GM10266 (cell line): Measurements from ENCODE around the gene DZANK1.

ENCODE experiments used
- DNase-seq: peaks from one replicate; pipeline ENCODE4 v3.0.0; 2012; ENCODE audit errors: extremely low spot score
- TF ChIP-seq, protein P1 (sequence below): IDR thresholded peaks from 2 replicates; pipeline ENCODE4 v1.5.1; 2012; ENCODE audit warnings: mild to moderate bottlenecking, low read depth; ENCODE audit not compliant: control insufficient read depth, insufficient read depth; ENCODE audit errors: missing control alignments

DZANK1 gene

DNA sequence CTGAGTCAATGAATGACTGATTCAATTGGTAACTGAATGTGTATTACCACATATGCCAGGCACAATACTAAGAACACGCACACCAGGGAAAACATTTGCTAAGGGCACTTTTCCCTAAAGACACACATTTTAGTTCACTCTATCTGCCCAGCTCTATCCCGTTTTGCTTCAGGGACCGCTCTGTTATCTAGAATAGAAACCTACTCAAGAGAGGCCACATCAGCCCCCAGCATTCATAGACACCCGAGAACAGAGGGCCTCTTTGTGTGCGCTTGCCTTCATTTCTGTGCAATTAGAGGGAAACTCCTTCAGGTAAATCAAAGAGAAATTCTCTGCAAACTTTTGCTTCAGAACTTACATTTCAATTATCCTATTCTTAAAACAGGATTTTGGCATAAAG, 50.3 kb downstream of the DZANK1 start:
- TF ChIP-seq, protein P1, sequence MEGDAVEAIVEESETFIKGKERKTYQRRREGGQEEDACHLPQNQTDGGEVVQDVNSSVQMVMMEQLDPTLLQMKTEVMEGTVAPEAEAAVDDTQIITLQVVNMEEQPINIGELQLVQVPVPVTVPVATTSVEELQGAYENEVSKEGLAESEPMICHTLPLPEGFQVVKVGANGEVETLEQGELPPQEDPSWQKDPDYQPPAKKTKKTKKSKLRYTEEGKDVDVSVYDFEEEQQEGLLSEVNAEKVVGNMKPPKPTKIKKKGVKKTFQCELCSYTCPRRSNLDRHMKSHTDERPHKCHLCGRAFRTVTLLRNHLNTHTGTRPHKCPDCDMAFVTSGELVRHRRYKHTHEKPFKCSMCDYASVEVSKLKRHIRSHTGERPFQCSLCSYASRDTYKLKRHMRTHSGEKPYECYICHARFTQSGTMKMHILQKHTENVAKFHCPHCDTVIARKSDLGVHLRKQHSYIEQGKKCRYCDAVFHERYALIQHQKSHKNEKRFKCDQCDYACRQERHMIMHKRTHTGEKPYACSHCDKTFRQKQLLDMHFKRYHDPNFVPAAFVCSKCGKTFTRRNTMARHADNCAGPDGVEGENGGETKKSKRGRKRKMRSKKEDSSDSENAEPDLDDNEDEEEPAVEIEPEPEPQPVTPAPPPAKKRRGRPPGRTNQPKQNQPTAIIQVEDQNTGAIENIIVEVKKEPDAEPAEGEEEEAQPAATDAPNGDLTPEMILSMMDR, result no peak
- DNase-seq, result no peak

DNA sequence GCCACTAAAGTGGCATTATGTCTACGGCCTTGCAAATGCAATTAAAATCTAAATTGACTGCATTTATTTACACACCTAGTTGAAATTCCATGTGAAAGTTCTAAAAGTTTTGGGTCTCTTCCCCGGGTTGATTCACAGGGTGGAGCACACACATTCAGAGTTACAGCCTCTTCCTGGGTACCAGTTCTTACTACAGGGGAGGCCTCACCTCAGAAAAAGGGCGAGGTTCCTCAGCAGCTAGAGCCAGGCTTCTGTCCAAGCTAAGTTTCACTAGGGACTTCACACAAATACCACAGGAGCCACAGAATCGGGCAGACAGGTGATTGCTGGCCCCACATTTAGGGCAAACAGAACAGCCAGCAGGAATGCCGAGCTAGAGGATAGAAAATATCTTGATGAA, 52.7 kb downstream of the DZANK1 start:
- DNase-seq, result no peak
- TF ChIP-seq, protein P1, result no peak

DNA sequence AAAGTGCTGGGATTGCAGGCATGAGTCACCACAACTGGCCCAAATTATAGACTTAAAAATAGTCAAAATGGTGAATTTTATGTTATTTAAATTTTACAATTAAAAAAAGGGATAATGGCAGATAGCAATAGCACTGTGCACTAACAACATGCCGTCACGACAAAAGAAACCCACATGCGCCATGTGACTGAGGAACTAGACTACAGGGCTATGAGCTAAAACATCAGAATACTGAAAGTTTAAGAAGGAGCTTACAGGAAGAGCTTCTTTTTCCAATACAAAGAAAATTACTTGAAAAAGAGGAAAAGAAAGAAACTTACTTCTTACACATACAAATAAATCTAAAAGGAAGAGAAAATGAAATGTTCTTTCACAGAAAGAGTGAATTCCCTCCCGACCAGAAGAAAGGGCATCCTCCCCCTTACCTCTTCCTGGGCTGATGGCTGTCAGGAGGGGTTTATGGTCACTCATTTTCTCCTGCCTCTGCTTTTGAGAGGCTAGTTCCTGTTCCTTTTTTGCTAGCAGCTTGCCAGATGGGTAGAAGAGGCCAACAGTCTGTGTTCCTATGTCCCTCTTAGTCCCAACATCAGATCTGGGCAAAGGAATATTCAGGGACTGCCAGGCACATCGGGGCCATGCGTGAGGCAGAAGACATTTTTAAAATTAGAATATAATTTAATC, 54.5 kb downstream of the DZANK1 start:
- TF ChIP-seq, protein P1, result no peak
- DNase-seq, result peak; percentile 21

DNA sequence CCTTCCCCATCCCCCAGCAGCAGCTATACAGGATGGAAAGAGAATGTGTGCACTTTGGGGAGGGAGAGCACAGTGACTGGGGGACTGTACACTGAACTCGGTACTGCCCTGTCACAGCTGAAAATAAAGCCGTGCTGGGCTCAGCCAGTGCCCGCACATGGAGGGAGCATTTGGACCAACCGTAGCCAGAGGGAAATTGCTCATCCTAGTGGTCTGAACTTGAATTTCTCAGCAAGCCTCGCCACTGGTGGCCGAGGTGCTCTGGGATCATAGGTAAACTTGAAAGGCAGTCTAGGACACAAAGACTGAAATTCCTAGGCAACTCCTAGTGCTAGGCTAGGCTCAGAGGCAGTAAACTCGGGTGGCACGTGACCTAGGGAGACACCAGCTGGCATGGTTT, 61.0 kb downstream of the DZANK1 start:
- TF ChIP-seq, protein P1, result no peak

DNA sequence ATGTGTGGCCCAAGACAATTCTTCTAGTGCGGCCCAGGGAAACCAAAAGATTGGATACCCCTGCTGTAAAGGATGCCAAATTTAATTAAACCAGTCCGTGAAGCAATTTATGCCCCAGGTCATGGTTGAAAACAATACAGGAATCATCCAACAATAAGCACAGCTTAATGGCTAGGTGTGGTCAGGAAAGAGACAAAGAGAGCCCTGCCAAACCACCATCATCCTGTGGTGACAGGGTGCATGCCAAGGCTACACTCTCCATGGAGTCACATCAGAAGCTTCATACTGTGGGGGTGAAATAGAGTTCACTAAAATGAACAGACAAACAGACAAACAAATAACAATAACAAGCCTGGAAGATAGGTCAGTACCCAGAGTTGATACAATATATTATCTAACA, 62.7 kb downstream of the DZANK1 start:
- no peak for DNase-seq
- TF ChIP-seq, protein P1, result no peak

More for the DNA sequence above, 61.0 kb downstream of the DZANK1 start:
- no peak for DNase-seq

DNA sequence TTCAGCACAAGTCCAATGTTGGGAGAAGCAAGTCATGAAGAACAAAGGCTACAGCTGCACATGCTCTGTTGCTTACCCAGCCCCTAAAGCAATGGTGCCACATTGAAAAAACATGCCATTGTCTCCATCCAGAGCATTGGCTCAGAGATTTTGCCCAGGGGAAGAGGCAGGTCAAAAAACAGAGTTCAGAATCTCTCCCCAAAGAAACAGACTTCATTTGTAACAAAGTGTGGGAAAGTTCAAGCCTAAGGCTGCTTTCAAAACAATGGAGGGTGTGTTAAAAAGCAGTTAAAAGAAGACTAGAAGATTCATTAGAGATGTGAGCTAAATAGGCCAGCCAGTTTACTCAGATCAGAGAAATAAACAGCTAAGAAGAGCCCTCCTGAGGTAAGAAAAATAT, 63.6 kb downstream of the DZANK1 start:
- no peak for DNase-seq

DNA sequence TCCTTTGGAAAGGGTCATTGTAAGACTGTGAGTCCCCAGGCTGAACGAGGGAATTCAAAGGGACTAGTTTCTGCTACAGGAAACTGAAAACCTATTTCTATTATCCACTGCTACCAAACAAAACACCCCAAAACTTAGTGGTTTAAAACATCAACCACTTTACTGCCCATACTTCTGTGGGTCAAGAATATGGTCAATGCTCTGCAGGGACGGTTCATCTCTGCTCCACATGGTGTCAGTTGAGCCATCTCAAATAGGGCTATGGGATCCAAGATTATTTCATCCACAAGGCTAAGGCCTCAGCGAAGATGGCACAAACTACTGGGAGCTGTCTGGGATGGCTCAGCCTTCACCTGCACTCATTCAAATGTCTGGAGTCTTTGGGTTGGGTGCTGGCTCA, 65.5 kb downstream of the DZANK1 start:
- TF ChIP-seq, protein P1, result no peak
- no peak for DNase-seq

More for the DNA sequence above, 63.6 kb downstream of the DZANK1 start:
- TF ChIP-seq, protein P1, result no peak
